Measurements from ENCODE around the gene DBT.

Gene DBT

GRCh38 chr1:100162881-100163280 is 86.8 kb downstream of the DBT start:
- TF ChIP-seq ZFP3 (CRISPR knock-in tag; IDR thresholded peaks at IDR 0.05) (no peak), ZNF565 (CRISPR knock-in tag; conservative IDR thresholded peaks at IDR 0.05; ENCODE audit: low read depth) (no peak), ARNTL (CRISPR knock-in tag; IDR thresholded peaks at IDR 0.05; ENCODE audit: borderline replicate concordance, low read depth) (no peak), TOX (CRISPR knock-in tag; IDR thresholded peaks at IDR 0.05; ENCODE audit: borderline replicate concordance) (no peak), ZC3H10 (CRISPR knock-in tag; IDR thresholded peaks at IDR 0.05) (no peak), ISL1 (CRISPR knock-in tag; IDR thresholded peaks at IDR 0.05) (no peak), TCF4 (CRISPR knock-in tag; IDR thresholded peaks at IDR 0.05; ENCODE audit: borderline replicate concordance) (no peak), ESRRG (CRISPR knock-in tag; IDR thresholded peaks at IDR 0.05) (no peak), RARB (CRISPR knock-in tag; IDR thresholded peaks at IDR 0.05) (no peak), TSHZ2 (CRISPR knock-in tag; IDR thresholded peaks at IDR 0.05) (no peak), PPARA (CRISPR knock-in tag; IDR thresholded peaks at IDR 0.05; ENCODE audit: borderline replicate concordance) (no peak), ZNF8 (CRISPR knock-in tag; IDR thresholded peaks at IDR 0.05) (no peak), SNAI2 (CRISPR knock-in tag; IDR thresholded peaks at IDR 0.05) (no peak), ZFP30 (CRISPR knock-in tag; IDR thresholded peaks at IDR 0.05) (no peak), ZNF70 (CRISPR knock-in tag; IDR thresholded peaks at IDR 0.05) (no peak), BACH2 (CRISPR knock-in tag; IDR thresholded peaks at IDR 0.05; ENCODE audit: borderline replicate concordance) (no peak)
- TF ChIP-seq, protein P1, sequence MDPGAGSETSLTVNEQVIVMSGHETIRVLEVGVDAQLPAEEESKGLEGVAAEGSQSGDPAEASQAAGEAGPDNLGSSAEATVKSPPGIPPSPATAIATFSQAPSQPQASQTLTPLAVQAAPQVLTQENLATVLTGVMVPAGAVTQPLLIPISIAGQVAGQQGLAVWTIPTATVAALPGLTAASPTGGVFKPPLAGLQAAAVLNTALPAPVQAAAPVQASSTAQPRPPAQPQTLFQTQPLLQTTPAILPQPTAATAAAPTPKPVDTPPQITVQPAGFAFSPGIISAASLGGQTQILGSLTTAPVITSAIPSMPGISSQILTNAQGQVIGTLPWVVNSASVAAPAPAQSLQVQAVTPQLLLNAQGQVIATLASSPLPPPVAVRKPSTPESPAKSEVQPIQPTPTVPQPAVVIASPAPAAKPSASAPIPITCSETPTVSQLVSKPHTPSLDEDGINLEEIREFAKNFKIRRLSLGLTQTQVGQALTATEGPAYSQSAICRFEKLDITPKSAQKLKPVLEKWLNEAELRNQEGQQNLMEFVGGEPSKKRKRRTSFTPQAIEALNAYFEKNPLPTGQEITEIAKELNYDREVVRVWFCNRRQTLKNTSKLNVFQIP (CRISPR knock-in tag; IDR thresholded peaks at IDR 0.05; ENCODE audit: borderline replicate concordance, low read depth) = no peak
- TF ChIP-seq, protein P2, sequence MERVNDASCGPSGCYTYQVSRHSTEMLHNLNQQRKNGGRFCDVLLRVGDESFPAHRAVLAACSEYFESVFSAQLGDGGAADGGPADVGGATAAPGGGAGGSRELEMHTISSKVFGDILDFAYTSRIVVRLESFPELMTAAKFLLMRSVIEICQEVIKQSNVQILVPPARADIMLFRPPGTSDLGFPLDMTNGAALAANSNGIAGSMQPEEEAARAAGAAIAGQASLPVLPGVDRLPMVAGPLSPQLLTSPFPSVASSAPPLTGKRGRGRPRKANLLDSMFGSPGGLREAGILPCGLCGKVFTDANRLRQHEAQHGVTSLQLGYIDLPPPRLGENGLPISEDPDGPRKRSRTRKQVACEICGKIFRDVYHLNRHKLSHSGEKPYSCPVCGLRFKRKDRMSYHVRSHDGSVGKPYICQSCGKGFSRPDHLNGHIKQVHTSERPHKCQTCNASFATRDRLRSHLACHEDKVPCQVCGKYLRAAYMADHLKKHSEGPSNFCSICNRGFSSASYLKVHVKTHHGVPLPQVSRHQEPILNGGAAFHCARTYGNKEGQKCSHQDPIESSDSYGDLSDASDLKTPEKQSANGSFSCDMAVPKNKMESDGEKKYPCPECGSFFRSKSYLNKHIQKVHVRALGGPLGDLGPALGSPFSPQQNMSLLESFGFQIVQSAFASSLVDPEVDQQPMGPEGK (CRISPR knock-in tag; IDR thresholded peaks at IDR 0.05; ENCODE audit: borderline replicate concordance) = no peak
- TF ChIP-seq, protein P3, sequence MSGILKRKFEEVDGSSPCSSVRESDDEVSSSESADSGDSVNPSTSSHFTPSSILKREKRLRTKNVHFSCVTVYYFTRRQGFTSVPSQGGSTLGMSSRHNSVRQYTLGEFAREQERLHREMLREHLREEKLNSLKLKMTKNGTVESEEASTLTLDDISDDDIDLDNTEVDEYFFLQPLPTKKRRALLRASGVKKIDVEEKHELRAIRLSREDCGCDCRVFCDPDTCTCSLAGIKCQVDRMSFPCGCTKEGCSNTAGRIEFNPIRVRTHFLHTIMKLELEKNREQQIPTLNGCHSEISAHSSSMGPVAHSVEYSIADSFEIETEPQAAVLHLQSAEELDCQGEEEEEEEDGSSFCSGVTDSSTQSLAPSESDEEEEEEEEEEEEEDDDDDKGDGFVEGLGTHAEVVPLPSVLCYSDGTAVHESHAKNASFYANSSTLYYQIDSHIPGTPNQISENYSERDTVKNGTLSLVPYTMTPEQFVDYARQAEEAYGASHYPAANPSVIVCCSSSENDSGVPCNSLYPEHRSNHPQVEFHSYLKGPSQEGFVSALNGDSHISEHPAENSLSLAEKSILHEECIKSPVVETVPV (CRISPR knock-in tag; IDR thresholded peaks at IDR 0.05) = no peak
- ATAC-seq = no peak

- ATAC-seq = no peak
- TF ChIP-seq ZFP3 (CRISPR knock-in tag; IDR thresholded peaks at IDR 0.05) = no peak
- TF ChIP-seq, protein P1 (CRISPR knock-in tag; IDR thresholded peaks at IDR 0.05; ENCODE audit: borderline replicate concordance, low read depth) = no peak
- TF ChIP-seq TSHZ2 (CRISPR knock-in tag; IDR thresholded peaks at IDR 0.05) = no peak
- no peak for TF ChIP-seq TOX (CRISPR knock-in tag; IDR thresholded peaks at IDR 0.05; ENCODE audit: borderline replicate concordance)
- TF ChIP-seq BACH2 (CRISPR knock-in tag; IDR thresholded peaks at IDR 0.05; ENCODE audit: borderline replicate concordance) = no peak
- TF ChIP-seq ESRRG (CRISPR knock-in tag; IDR thresholded peaks at IDR 0.05) = no peak
- TF ChIP-seq TCF4 (CRISPR knock-in tag; IDR thresholded peaks at IDR 0.05; ENCODE audit: borderline replicate concordance) = no peak
- TF ChIP-seq, protein P2 (CRISPR knock-in tag; IDR thresholded peaks at IDR 0.05; ENCODE audit: borderline replicate concordance) = no peak
- TF ChIP-seq PPARA (CRISPR knock-in tag; IDR thresholded peaks at IDR 0.05; ENCODE audit: borderline replicate concordance) = no peak
- no peak for TF ChIP-seq ZFP30 (CRISPR knock-in tag; IDR thresholded peaks at IDR 0.05)
- no peak for TF ChIP-seq SNAI2 (CRISPR knock-in tag; IDR thresholded peaks at IDR 0.05)
- TF ChIP-seq GLIS3 (CRISPR knock-in tag; IDR thresholded peaks at IDR 0.05) = no peak
- TF ChIP-seq ISL1 (CRISPR knock-in tag; IDR thresholded peaks at IDR 0.05) = no peak
Observed at GRCh38 chr1:100152271-100152670, 97.4 kb downstream of the DBT start.

All from SK-N-SH treated with all-trans-retinoic acid at 6 μM for 48 hours (cell line).